GM12872 (cell line): Measurements from ENCODE around the gene FBXL19.

Source experiments
- CTCF ChIP-seq: IDR thresholded peaks from 3 replicates; pipeline ENCODE4 v1.5.1; 2011; ENCODE audit warnings: low read depth, mild to moderate bottlenecking, low read length, moderate library complexity; ENCODE audit not compliant: insufficient read depth

FBXL19 gene

GRCh38 chr16:30972872-30973271, 49.5 kb downstream of the FBXL19 start:
- TF ChIP-seq CTCF: 0 out of 3 replicates have a peak, but pooled peaks have one; percentile 22

GRCh38 chr16:30974348-30974747, 51.0 kb downstream of the FBXL19 start:
- no peak for TF ChIP-seq CTCF

- TF ChIP-seq CTCF: no peak
Measured at GRCh38 chr16:30976486-30976885, 53.1 kb downstream of the FBXL19 start.

DNA sequence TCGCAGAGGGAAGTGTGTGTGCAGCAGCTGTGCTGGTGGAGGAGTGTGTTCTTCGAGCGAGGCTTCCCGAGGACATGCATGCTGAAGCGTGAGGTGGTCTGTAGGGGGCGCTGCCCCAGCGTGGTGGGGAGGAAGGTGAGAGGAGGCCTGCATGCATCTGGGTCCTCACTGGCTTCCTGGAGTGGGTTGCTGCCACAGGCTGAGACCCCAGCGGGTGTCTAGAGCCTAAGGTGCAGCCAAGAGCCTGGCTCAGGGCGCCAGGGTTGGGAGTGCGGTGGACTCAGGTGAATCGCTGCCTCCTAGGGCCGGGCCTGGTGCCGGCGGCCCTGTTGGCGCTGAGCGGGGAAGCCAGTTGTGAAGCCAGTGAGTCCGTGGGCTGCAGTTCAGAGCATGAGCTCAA, 54.1 kb downstream of the FBXL19 start:
- TF ChIP-seq CTCF: peak; percentile 47; the same call in 2 of the 3 replicates

GRCh38 chr16:30979170-30980022, 56.0 kb downstream of the FBXL19 start:
- no peak for TF ChIP-seq CTCF

DNA sequence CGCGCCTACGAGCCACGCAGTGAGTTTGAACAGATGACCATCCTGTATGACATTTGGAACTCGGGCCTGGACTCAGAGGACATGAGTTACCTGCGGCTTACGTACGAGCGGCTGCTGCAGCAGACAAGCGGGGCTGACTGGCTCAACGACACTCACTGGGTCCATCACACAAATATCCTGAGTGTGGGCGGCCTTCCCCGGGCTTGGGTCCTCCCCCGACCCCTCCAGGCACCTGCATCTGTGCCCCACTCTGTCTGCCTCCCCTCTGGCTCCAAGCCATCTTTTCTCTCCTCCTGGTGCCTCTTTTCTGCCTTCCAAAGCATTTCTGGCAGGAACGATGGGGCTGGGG, 56.6 kb downstream of the FBXL19 start:
- no peak for TF ChIP-seq CTCF

DNA sequence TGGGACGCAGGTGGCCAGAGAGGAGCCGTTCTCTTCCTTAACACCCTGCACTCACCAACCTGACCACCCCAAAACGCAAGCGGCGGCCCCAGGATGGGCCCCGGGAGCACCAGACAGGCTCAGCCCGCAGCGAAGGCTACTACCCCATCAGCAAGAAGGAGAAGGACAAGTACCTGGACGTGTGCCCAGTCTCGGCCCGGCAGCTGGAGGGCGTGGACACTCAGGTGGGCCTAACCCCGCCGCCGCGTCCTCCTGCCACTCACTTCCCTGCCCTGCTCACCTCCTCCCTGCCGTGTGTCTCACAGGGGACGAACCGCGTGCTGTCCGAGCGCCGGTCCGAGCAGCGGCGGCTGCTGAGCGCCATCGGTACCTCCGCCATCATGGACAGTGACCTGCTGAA, 57.1 kb downstream of the FBXL19 start:
- no peak for TF ChIP-seq CTCF
